Neural cell (in vitro differentiated cells): ENCODE results near the gene ST6GALNAC1. TPM values are rescaled to one million over a fixed set of nuclear protein-coding genes. Genes with fewer than 3 reads are reported as not detected.

Experiments used
- H2AFZ ChIP-seq: fragments of 200-600, 300-800 bp; sonication (generic), shearing (Covaris generic); 2 replicates; pipeline ENCODE4 v1.6.0; 2014; ENCODE audit warnings: low read depth, mild to moderate bottlenecking, antibody characterized with exemption, low read length, moderate library complexity
- H3F3A ChIP-seq: fragments of 200-600 bp; shearing (Covaris generic); 2 replicates; pipeline ENCODE4 v1.6.1; 2016; ENCODE audit warnings: mild to moderate bottlenecking, moderate library complexity, mixed read lengths, antibody characterized with exemption, low read length; ENCODE audit not compliant: insufficient read depth, poor library complexity, severe bottlenecking
- H3K27ac ChIP-seq: fragments of 200-600, 300-800 bp; sonication (generic), shearing (Covaris generic); 2 replicates; pipeline ENCODE4 v1.5.1; 2014; ENCODE audit warnings: mild to moderate bottlenecking, low read length, moderate library complexity
- H3K27me3 ChIP-seq: fragments of 300-800, 200-600 bp; sonication (generic), shearing (Covaris generic); 2 replicates; pipeline ENCODE4 v1.6.0; 2014; ENCODE audit warnings: mild to moderate bottlenecking, low read depth, low read length, moderate library complexity; ENCODE audit not compliant: insufficient read depth
- H3K36me3 ChIP-seq: fragments of 300-800, 200-600 bp; sonication (generic), shearing (Covaris generic); 2 replicates; pipeline ENCODE4 v1.5.1; 2014; ENCODE audit warnings: mild to moderate bottlenecking, antibody characterized with exemption, low read length, moderate library complexity; ENCODE audit not compliant: insufficient read depth
- H3K4me2 ChIP-seq: fragments of 300-800, 200-600 bp; sonication (generic), shearing (Covaris generic); 2 replicates; pipeline ENCODE4 v1.6.0; 2014; ENCODE audit warnings: mild to moderate bottlenecking, low read length
- H3K4me3 ChIP-seq: fragments of 300-800, 200-600 bp; sonication (generic), shearing (Covaris generic); 2 replicates; pipeline ENCODE4 v1.5.1; 2014; ENCODE audit warnings: mild to moderate bottlenecking, low read length, moderate library complexity
- H3K79me2 ChIP-seq: fragments of 200-600 bp; shearing (Covaris generic); replicated peaks from 2 replicates; pipeline ENCODE4 v1.6.0; 2014; ENCODE audit warnings: mild to moderate bottlenecking, low read length, moderate library complexity; ENCODE audit not compliant: insufficient read depth
- H3K9ac ChIP-seq: fragments of 300-800, 200-600 bp; sonication (generic), shearing (Covaris generic); 2 replicates; pipeline ENCODE4 v1.6.1; 2016; ENCODE audit warnings: mild to moderate bottlenecking, low read length, mixed read lengths
- H3K9me2 ChIP-seq: fragments of 200-600 bp; shearing (Covaris generic); 2 replicates; pipeline ENCODE4 v1.6.1; 2016; ENCODE audit warnings: mild to moderate bottlenecking, low read length, mixed read lengths; ENCODE audit not compliant: insufficient read depth
- H3K9me3 ChIP-seq: fragments of 200-600, 300-800 bp; sonication (generic), shearing (Covaris generic); 2 replicates; pipeline ENCODE4 v1.6.1; 2016; ENCODE audit warnings: mild to moderate bottlenecking, mixed run types, low read length, moderate library complexity, mixed read lengths
- H4K20me1 ChIP-seq: fragments of 200-600 bp; shearing (Covaris generic); 2 replicates; pipeline ENCODE4 v1.6.1; 2016; ENCODE audit warnings: mild to moderate bottlenecking, mixed run types; ENCODE audit not compliant: insufficient read depth
- CTCF ChIP-seq: fragments of 450-650 bp; IDR thresholded peaks from 2 replicates; pipeline ENCODE4 v1.5.1; 2014; ENCODE audit warnings: antibody characterized with exemption, mild to moderate bottlenecking, moderate library complexity; ENCODE audit not compliant: poor library complexity, severe bottlenecking
- EP300 ChIP-seq: fragments of 450-650 bp; conservative IDR thresholded peaks from 2 replicates; pipeline ENCODE4 v1.6.1; 2014; ENCODE audit warnings: antibody characterized with exemption, mild to moderate bottlenecking, moderate library complexity; ENCODE audit not compliant: poor library complexity, severe bottlenecking
- EZH2 ChIP-seq: fragments of 200-600, 300-800 bp; shearing (Covaris generic), sonication (generic); IDR thresholded peaks from 2 replicates; pipeline ENCODE4 v1.6.1; 2014; ENCODE audit warnings: antibody characterized with exemption, low read length, borderline replicate concordance, mild to moderate bottlenecking; ENCODE audit not compliant: insufficient read depth, poor library complexity, severe bottlenecking
- MXI1 ChIP-seq: fragments of 450-650 bp; conservative IDR thresholded peaks from 2 replicates; pipeline ENCODE4 v1.6.1; 2014; ENCODE audit warnings: antibody characterized with exemption, mild to moderate bottlenecking; ENCODE audit not compliant: poor library complexity, severe bottlenecking
- POLR2AphosphoS5 ChIP-seq: IDR thresholded peaks from 2 replicates; pipeline ENCODE4 v1.6.1; 2012
- RAD21 ChIP-seq: fragments of 450-650 bp; conservative IDR thresholded peaks from 2 replicates; pipeline ENCODE4 v1.6.1; 2014; ENCODE audit warnings: antibody characterized with exemption, mild to moderate bottlenecking, moderate library complexity
- REST ChIP-seq: IDR thresholded peaks from 2 replicates; pipeline ENCODE4 v1.6.1; 2012; ENCODE audit warnings: borderline replicate concordance
- SMC3 ChIP-seq: fragments of 450-650 bp; conservative IDR thresholded peaks from 2 replicates; pipeline ENCODE4 v1.6.1; 2014; ENCODE audit warnings: antibody characterized with exemption, mild to moderate bottlenecking, moderate library complexity; ENCODE audit not compliant: poor library complexity
- TAF1 ChIP-seq: IDR thresholded peaks from 2 replicates; pipeline ENCODE4 v1.6.1; 2012; ENCODE audit warnings: low read depth
- polyA plus RNA-seq: library from polyadenylated mRNA; depleted of rRNA; stranded (reverse); fragments of >200 nt; gene quantifications from 2 replicates; pipeline ENCODE4 v1.2.3, GENCODE V29; 2014

ST6GALNAC1 gene
- polyA plus RNA-seq, 1 donor from 2014 or later: not detected

DNA sequence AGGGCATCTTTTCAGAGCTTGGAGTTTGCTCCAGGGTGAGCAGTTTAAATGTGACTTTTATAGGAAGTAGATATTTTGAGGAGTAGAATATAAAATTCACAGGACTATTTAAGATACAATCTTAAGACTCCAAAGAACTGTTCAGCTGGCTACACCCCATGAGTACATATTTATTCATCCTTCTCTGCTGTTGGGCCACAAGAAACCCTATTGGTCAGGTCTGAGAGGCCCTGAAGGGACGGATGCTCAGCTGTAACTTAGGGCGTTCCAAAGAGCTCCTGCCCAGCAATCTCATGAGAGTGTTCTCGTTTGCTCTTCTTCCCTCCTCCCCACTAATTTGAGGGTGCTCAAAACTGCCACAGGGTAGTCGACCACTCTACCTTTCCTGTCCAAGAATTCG is 65.2 kb downstream of the ST6GALNAC1 start:
- H3K27me3 ChIP-seq: peaks cover 7% of the 10 kb centered on the region
- TF ChIP-seq MXI1 (no peak), TAF1 (no peak), CTCF (no peak), EP300 (no peak), EZH2 (no peak), RAD21 (no peak), SMC3 (no peak), POLR2AphosphoS5 (no peak)
- no peak overlapping the region for H3K4me3 ChIP-seq
- H3K9me3 ChIP-seq: no peaks in the 10 kb centered on the region
- H3K36me3 ChIP-seq: no peaks in the 10 kb centered on the region
- H3K9ac ChIP-seq: no peak overlapping the region
- H4K20me1 ChIP-seq: no peaks in the 10 kb centered on the region
- no peak overlapping the region for H2AFZ ChIP-seq
- no peaks in the 10 kb centered on the region for H3K79me2 ChIP-seq
- no peak overlapping the region for H3K27ac ChIP-seq
- H3K4me2 ChIP-seq: no peak overlapping the region
- H3F3A ChIP-seq: no peaks in the 10 kb centered on the region
- H3K9me2 ChIP-seq: no peaks in the 10 kb centered on the region

- H3K36me3 ChIP-seq: no peaks in the 10 kb centered on the region
- H2AFZ ChIP-seq: no peak overlapping the region
- H3K4me2 ChIP-seq: no peak overlapping the region
- H3K9ac ChIP-seq: no peak overlapping the region
- peaks cover 5% of the 10 kb centered on the region for H3K27me3 ChIP-seq
- no peaks in the 10 kb centered on the region for H4K20me1 ChIP-seq
- H3K9me2 ChIP-seq: no peaks in the 10 kb centered on the region
- H3K9me3 ChIP-seq: no peaks in the 10 kb centered on the region
- no peak overlapping the region for H3K27ac ChIP-seq
- H3K4me3 ChIP-seq: no peak overlapping the region
- H3F3A ChIP-seq: no peaks in the 10 kb centered on the region
- TF ChIP-seq TAF1 (no peak), EP300 (no peak), SMC3 (no peak), POLR2AphosphoS5 (no peak), MXI1 (no peak), CTCF (no peak), RAD21 (no peak), REST (no peak)
- H3K79me2 ChIP-seq: no peaks in the 10 kb centered on the region
These were observed 65.7 kb downstream of the ST6GALNAC1 start for GRCh38 chr17:76577876-76578275.
